ENCODE data around the gene LCNL1.

DNA sequence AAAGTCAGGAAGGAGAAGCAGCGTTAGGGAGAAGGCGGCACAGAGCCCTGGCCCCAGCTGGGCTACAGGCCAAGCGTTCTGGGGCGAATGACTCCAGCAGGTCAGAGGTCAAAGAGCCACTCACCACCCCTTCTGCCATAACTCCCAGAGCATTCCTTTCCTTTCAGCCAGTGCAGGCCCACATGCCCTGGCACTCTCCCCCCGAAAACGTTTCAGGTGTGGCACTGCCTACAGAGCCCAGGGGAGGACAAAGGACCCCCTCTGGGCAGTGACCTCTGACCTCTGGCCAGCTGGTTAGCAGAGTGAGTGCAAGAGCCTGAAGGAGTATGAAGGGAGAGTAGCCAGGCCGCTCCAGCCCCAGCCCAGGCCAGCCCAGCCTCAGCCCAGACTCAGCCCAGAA is 40.4 kb downstream of the LCNL1 start:
- no peak for TF ChIP-seq POLR2A (IDR thresholded peaks at IDR 0.05)
- TF ChIP-seq, protein P1, sequence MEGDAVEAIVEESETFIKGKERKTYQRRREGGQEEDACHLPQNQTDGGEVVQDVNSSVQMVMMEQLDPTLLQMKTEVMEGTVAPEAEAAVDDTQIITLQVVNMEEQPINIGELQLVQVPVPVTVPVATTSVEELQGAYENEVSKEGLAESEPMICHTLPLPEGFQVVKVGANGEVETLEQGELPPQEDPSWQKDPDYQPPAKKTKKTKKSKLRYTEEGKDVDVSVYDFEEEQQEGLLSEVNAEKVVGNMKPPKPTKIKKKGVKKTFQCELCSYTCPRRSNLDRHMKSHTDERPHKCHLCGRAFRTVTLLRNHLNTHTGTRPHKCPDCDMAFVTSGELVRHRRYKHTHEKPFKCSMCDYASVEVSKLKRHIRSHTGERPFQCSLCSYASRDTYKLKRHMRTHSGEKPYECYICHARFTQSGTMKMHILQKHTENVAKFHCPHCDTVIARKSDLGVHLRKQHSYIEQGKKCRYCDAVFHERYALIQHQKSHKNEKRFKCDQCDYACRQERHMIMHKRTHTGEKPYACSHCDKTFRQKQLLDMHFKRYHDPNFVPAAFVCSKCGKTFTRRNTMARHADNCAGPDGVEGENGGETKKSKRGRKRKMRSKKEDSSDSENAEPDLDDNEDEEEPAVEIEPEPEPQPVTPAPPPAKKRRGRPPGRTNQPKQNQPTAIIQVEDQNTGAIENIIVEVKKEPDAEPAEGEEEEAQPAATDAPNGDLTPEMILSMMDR (IDR thresholded peaks at IDR 0.05) = no peak
